GM12873 (cell line): ENCODE measurements around the gene RAB36.

Source experiments
- CTCF ChIP-seq: IDR thresholded peaks from 2 replicates; pipeline ENCODE4 v1.5.1; 2012; ENCODE audit warnings: low read depth, mild to moderate bottlenecking, moderate library complexity, low read length, control low read depth; ENCODE audit not compliant: insufficient read depth; ENCODE audit errors: missing control alignments

Gene RAB36

DNA sequence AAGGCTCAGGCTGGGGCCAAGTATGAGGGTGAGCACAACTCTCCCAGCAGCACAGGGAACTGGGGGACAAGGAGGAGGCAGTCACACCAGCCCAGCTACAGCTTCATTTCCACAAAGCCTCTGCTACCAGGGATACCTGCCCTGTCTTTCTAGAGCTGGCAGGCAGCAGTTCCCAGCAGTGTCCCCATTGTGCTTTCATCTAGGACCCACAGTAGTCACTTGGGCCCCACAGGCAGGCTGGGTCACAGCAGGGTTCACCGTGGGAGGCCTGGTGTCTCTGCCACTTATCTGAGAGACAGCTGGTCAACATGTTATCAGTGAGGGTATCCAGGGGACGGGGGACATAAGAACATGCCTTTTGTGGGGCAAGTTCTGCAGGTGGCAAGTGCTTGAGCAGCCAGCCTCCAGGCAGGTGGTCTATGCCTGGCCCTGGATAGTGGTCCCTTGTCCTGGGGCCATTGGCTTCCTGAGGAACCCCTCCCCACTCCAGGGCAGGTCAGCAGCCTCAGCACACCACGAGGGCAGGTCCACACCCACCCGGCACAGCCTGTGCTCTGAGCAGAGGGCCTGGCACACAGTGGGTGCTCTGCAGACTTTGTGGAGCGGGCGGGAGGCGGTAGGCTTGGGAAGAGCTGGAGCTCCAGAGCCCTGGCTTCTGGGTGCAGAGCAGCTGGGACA lies 45.0 kb upstream of the RAB36 start:
- no peak for TF ChIP-seq CTCF

- no peak for TF ChIP-seq CTCF
Measured at GRCh38 chr22:23101524-23101923, 43.8 kb upstream of the RAB36 start.

DNA sequence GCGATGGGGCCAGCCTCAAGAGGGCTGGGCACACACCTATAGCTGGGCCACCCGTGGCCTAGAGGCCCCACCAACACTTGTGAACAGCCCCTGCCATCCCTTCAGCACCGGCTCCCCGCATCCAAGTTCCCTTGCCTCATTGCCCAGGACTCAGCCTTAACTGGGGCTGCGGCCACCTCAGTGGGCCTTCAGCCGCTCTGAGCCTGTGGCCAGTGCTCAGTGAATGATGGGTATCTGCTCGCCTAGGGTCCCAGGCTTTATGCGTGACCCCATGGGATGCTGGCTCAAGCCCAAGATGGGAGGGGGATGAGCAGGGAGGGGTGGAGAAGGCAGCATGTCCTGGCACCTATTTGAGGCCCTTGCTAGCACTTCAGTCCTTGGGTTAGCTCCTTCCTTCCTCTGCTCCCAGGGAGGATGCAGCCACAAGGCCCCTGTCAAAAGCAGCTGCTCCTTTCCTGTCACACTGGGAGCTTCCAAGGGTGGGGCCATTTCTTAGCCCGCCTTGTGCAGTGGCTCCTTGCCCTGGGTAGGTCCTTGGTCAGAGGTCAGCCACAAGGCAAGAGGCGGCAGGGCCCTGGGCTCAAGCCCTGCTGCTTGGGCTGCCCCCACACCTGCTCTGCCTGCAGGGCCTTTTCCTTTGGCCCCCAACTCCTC lies 43.1 kb upstream of the RAB36 start:
- TF ChIP-seq CTCF: no peak

GRCh38 chr22:23102776-23103175 lies 42.5 kb upstream of the RAB36 start:
- TF ChIP-seq CTCF: no peak

DNA sequence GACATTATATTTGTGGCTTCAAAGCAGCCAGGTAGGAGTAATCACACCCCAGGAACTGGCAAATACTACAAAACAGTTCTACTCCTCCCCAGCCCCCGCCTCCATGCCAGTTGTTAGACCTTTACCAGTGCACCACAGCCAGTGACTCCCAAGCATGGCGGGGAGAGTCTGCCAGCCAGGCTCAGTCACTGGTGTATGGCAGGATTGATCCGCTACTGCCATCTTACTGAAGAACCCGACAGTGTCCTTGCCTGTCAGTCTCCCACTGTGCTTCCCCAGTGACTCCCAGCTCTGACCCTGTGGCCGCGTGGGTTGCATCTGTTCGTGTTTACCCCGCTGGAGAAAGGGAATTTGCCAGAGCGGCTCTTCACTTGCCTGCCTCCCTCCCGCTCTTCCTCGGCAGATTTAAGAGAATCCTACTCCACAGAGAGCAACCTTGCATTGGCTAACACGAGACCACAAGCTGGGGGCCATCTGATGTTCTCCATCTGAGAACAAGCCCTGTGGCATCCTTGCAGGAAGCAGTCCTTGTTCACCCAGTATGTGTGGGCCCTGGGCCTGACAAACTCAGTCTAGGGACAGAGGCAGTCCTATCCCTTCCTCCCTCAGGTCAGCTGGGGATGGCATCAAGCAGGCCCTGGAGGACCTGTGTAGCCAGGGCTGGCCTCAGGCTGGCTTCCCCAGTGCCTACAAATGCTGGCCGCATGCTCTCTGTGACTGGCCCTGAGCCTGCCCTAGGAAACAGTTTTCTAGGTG lies 41.9 kb upstream of the RAB36 start:
- no peak for TF ChIP-seq CTCF

DNA sequence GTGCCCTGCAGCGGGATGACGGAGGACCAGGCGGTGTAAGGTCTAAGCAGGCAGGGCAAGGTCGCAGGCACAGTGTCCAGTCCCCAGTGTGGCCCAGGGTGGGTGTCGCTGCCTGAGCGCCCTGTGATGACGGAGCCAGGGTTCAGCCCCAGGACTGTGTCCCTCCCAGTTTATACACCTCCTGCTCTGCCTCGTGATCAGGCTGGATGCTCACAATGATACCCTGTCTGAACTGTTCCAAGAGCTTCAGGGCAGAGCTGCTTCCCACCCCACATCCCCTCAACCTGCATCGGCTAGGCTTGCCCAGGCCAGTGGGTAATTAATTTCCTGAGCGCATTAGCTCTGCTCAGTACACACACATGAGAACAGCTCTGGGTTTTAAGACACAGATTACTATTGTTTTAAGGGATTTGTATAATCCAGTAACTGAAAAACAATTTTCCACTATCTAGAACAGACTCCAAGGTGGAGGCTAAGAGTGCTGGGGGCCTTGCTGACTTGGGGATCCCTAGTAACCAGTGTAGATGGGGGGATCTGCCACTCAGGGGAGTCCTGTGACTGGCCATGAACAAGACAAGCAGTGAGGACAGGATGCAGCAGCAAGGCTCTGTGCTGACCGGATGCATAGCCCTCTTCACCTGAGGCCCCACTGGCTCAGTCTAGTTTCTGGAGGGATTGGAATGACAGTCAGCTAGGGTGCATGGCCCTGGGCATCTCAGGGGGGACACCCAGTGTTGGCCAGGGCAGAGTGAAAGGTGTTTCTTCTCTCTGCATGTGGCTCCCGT lies 40.9 kb upstream of the RAB36 start:
- TF ChIP-seq CTCF: no peak
